Fibroblast of lung (primary cell): Measurements from ENCODE around the gene RAB11FIP3. TPM values are rescaled to one million over a fixed set of nuclear protein-coding genes. Genes with fewer than 3 reads are reported as not detected.
"Not testable (repeated sequence)": the region's sequence is repeated elsewhere in the genome, so short reads cannot be mapped to it uniquely, and the experiment has no call there.

ENCODE experiments used
- DNase-seq, 2 donors: peaks; one replicate each; pipeline versions ENCODE4 v3.0.0 to v3.0.0-alpha.2; 2010; ENCODE audit warnings: low read depth in 2 of 2
- H2AFZ ChIP-seq: 2 replicates; pipeline ENCODE4 v1.5.1; 2012; ENCODE audit warnings: low read length, control low read depth, inconsistent platforms
- H3K27ac ChIP-seq: 2 replicates; pipeline ENCODE4 v1.5.1; 2011; ENCODE audit warnings: low read length, control low read depth; ENCODE audit not compliant: insufficient read depth
- H3K27me3 ChIP-seq: 2 replicates; pipeline ENCODE4 v1.5.1; 2011; ENCODE audit warnings: mild to moderate bottlenecking, low read length; ENCODE audit not compliant: control insufficient read depth, insufficient read depth
- H3K36me3 ChIP-seq: 2 replicates; pipeline ENCODE4 v1.5.1; 2011; ENCODE audit warnings: low read length; ENCODE audit not compliant: control insufficient read depth, insufficient read depth
- H3K4me1 ChIP-seq: 2 replicates; pipeline ENCODE4 v1.5.1; 2011; ENCODE audit warnings: low read length; ENCODE audit not compliant: control insufficient read depth, insufficient read depth; ENCODE audit errors: extremely low read depth
- H3K4me2 ChIP-seq: 2 replicates; pipeline ENCODE4 v1.5.1; 2011; ENCODE audit warnings: low read length, control low read depth; ENCODE audit not compliant: insufficient read depth; ENCODE audit errors: extremely low read depth
- H3K4me3 ChIP-seq, 4 experiments: fragments of 200-600 bp in 1 of 4; sonication (generic) in 1 of 4; replicated peaks in 1 of 4; 2 replicates each; pipeline ENCODE4 v1.5.1; 2011 to 2016; ENCODE audit warnings: low read length in 4 of 4, low read depth in 3 of 4, mild to moderate bottlenecking in 3 of 4, control low read depth in 2 of 4, inconsistent platforms in 1 of 4, mixed read lengths in 1 of 4; ENCODE audit not compliant: insufficient read depth in 1 of 4; ENCODE audit errors: control extremely low read depth in 1 of 4
- H3K79me2 ChIP-seq: 2 replicates; pipeline ENCODE4 v1.5.1; 2012; ENCODE audit warnings: mild to moderate bottlenecking, low read length, inconsistent platforms; ENCODE audit not compliant: control insufficient read depth, insufficient read depth
- H3K9ac ChIP-seq: 2 replicates; pipeline ENCODE4 v1.5.1; 2011; ENCODE audit warnings: mild to moderate bottlenecking, low read length, control low read depth; ENCODE audit not compliant: insufficient read depth
- H3K9me3 ChIP-seq: 2 replicates; pipeline ENCODE4 v1.5.1; 2012; ENCODE audit warnings: low read depth, low read length; ENCODE audit not compliant: control insufficient read depth, insufficient read depth
- H4K20me1 ChIP-seq: 2 replicates; pipeline ENCODE4 v1.5.1; 2011; ENCODE audit warnings: low read length; ENCODE audit not compliant: control insufficient read depth, insufficient read depth; ENCODE audit errors: extremely low read depth
- CTCF ChIP-seq, 2 donors: IDR thresholded peaks in 1 of 2; conservative IDR thresholded peaks in 1 of 2; 1 replicate in 1 of 2; 2 replicates in 1 of 2; pipeline ENCODE4 v1.5.1; 2011 to 2012; ENCODE audit warnings: low read length in 2 of 2, control low read depth in 1 of 2, inconsistent platforms in 1 of 2, low read depth in 1 of 2, mild to moderate bottlenecking in 1 of 2
- EZH2 ChIP-seq: IDR thresholded peaks from 2 replicates; pipeline ENCODE4 v1.5.1; 2012; ENCODE audit warnings: low read length, control low read depth, mild to moderate bottlenecking; ENCODE audit errors: missing control alignments
- polyA plus RNA-seq, 2 donors: library from polyadenylated mRNA; depleted of rRNA in 1 of 2; stranded (reverse) in 1 of 2; unstranded in 1 of 2; fragments of >200 nt; gene quantifications; 2 replicates each; pipeline ENCODE4 v1.2.1, GENCODE V29; 2011 to 2012; ENCODE audit warnings: missing spikeins in 1 of 2
- total RNA-seq: library from RNA; depleted of rRNA; stranded (reverse); fragments of >200 nt; gene quantifications from 2 replicates; pipeline ENCODE4 v1.2.1, GENCODE V29; 2014

RAB11FIP3 gene
- total and polyA plus RNA-seq, 2 donors (not counting 1 experiment from before 2014, with no cell fraction given), result 7.3 to 22.1 TPM

- no peaks in the 10 kb centered on the region for H4K20me1 ChIP-seq
- H3K79me2 ChIP-seq, result no peaks in the 10 kb centered on the region
- H3K4me3 ChIP-seq, result no peak overlapping the region
- H3K27ac ChIP-seq, result no peak overlapping the region
- DNase-seq, result no peak
- TF ChIP-seq EZH2, result no peak
- TF ChIP-seq CTCF (conservative IDR thresholded peaks at IDR 0.05 in 1 of 2, IDR thresholded peaks at IDR 0.05 in 1 of 2; ENCODE audit: low read depth in 1 of 2, low read length in 2 of 2), result no peak
- H3K36me3 ChIP-seq, result peaks cover 6% of the 10 kb centered on the region
- H3K4me2 ChIP-seq, result no peak overlapping the region
- no peaks in the 10 kb centered on the region for H3K27me3 ChIP-seq
- no peaks in the 10 kb centered on the region for H3K9me3 ChIP-seq
- H3K4me1 ChIP-seq, result no peaks in the 10 kb centered on the region
- H3K9ac ChIP-seq, result no peak overlapping the region
- H2AFZ ChIP-seq, result no peak overlapping the region
Observed at GRCh38 chr16:411576-412265, 13.7 kb upstream of the RAB11FIP3 start.

GRCh38 chr16:414395-415169 is 10.9 kb upstream of the RAB11FIP3 start:
- Histone ChIP-seq H3K27ac (no peak overlapping the region), H3K4me1 (no peaks in the 10 kb centered on the region), H3K79me2 (no peaks in the 10 kb centered on the region), H2AFZ (no peak overlapping the region), H3K27me3 (no peaks in the 10 kb centered on the region), H4K20me1 (no peaks in the 10 kb centered on the region), H3K9me3 (no peaks in the 10 kb centered on the region), H3K4me3 (no peak overlapping the region), H3K36me3 (peaks cover 4% of the 10 kb centered on the region), H3K9ac (no peak overlapping the region), H3K4me2 (no peak overlapping the region)
- DNase-seq, result no peak
- TF ChIP-seq CTCF (conservative IDR thresholded peaks at IDR 0.05 in 1 of 2, IDR thresholded peaks at IDR 0.05 in 1 of 2; ENCODE audit: low read depth in 1 of 2, low read length in 2 of 2) (no peak), EZH2 (no peak)

- not testable (repeated sequence) for H3K9me3 ChIP-seq, DNase-seq, H3K9ac ChIP-seq, H3K4me3 ChIP-seq, H3K79me2 ChIP-seq, H3K36me3 ChIP-seq, H3K4me1 ChIP-seq, H2AFZ ChIP-seq, H4K20me1 ChIP-seq, H3K27me3 ChIP-seq, H3K27ac ChIP-seq, H3K4me2 ChIP-seq
Observed at GRCh38 chr16:415170-415498, 10.3 kb upstream of the RAB11FIP3 start.

GRCh38 chr16:422179-422578 is 3.3 kb upstream of the RAB11FIP3 start:
- not testable (repeated sequence) for H3K4me3 ChIP-seq, H2AFZ ChIP-seq, H3K36me3 ChIP-seq, H4K20me1 ChIP-seq, H3K79me2 ChIP-seq, H3K9ac ChIP-seq, DNase-seq, H3K4me1 ChIP-seq, H3K27me3 ChIP-seq, H3K4me2 ChIP-seq, H3K9me3 ChIP-seq, H3K27ac ChIP-seq
